Measurements from ENCODE around the gene ACOXL. TPM values are rescaled to one million over a fixed set of nuclear protein-coding genes. Genes with fewer than 3 reads are reported as not detected.

Gene ACOXL
- total and polyA plus RNA-seq, 9 of the 15 experiments (the other 6 are each of a cell fraction or from before 2014, with no cell fraction given) = 0.31 to 0.56 TPM; not detected in 7

GRCh38 chr2:111061191-111061590 is 328.8 kb downstream of the ACOXL start:
- TF ChIP-seq EP300 (IDR thresholded peaks at IDR 0.05; ENCODE audit: low read length) = no peak
- no peak for TF ChIP-seq YY1 (IDR thresholded peaks at IDR 0.05; ENCODE audit: borderline replicate concordance in 1 of 3, control insufficient read depth in 1 of 3, extremely low read depth in 1 of 3, insufficient read depth in 3 of 3, insufficient read length in 1 of 3, insufficient replicate concordance in 2 of 3, low read depth in 1 of 3, low read length in 2 of 3)
- no peak for TF ChIP-seq FOXM1 (IDR thresholded peaks at IDR 0.05; ENCODE audit: low read depth)
- no peak for TF ChIP-seq FOXM1 (CRISPR knock-in tag; IDR thresholded peaks at IDR 0.05; ENCODE audit: low read depth)
- no peak for TF ChIP-seq TCFL5 (CRISPR knock-in tag; conservative IDR thresholded peaks at IDR 0.05)
- TF ChIP-seq ZNF311 (CRISPR knock-in tag; IDR thresholded peaks at IDR 0.05) = no peak
- no TSS peak for BruUV-seq (replicated peaks)

GRCh38 chr2:111062417-111062816 is 330.0 kb downstream of the ACOXL start:
- intact Hi-C loops (cut with micrococcal nuclease) (no loop called here), in situ Hi-C loops (cut with MboI) (no loop called here)
- no peak for ATAC-seq
- WGBS (ENCODE audit: insufficient coverage, low coverage, missing lambda C conversion rate) = 0% methylated on average over 2 of the region's 2 CpGs
- no peak for DNase-seq (ENCODE audit: extremely low read depth in 1 of 4, low spot score in 3 of 4)
- FAIRE-seq = no peak
- H3K9ac ChIP-seq (ENCODE audit: insufficient read depth in 1 of 2, low read depth in 2 of 2, low read length in 2 of 2) = no peak overlapping the region
- H3K27me3 ChIP-seq (ENCODE audit: control insufficient read depth in 2 of 2, insufficient read depth in 2 of 2, low read length in 2 of 2) = peaks cover 0 to 5% of the 10 kb centered on the region in 2 experiments; a peak in 1 of 5 replicates
- H3K79me2 ChIP-seq (ENCODE audit: control insufficient read depth, insufficient read depth, low read length) = no peaks in the 10 kb centered on the region
- CTCF ChIA-PET (ENCODE audit: low intra/inter-chr PET ratio) = no interaction called here
- no TSS peak for BruUV-seq (replicated peaks)
- POLR2A ChIA-PET = no interaction called here
- no peak overlapping the region for H3K4me3 ChIP-seq
- H3K4me2 ChIP-seq (ENCODE audit: insufficient read depth, low read length) = no peak overlapping the region
- no peak overlapping the region for H3K27ac ChIP-seq (ENCODE audit: extremely low read depth, low read depth, low read length)
- no peaks in the 10 kb centered on the region for H3K4me1 ChIP-seq (replicated peaks in 1 of 2; ENCODE audit: control insufficient read depth in 2 of 2, insufficient read depth in 2 of 2, low read length in 2 of 2)
- no peaks in the 10 kb centered on the region; the same call in 1 of the 2 replicates for H3K9me3 ChIP-seq (replicated peaks; ENCODE audit: control insufficient read depth, insufficient read depth, low read depth, low read length)
- no peak overlapping the region for H2AFZ ChIP-seq (ENCODE audit: low read depth, low read length)
- no peaks in the 10 kb centered on the region for H4K20me1 ChIP-seq (replicated peaks; ENCODE audit: control insufficient read depth, insufficient read depth, low read length)
- no peaks in the 10 kb centered on the region for H3K36me3 ChIP-seq (ENCODE audit: control insufficient read depth, insufficient read depth, low read length)
- H3K9me1 ChIP-seq (ENCODE audit: control insufficient read depth, insufficient read depth, low read length) = no peaks in the 10 kb centered on the region
- no peak for TF ChIP-seq RBFOX2 (IDR thresholded peaks at IDR 0.05; ENCODE audit: low read depth, low read length)
- TF ChIP-seq ZNF507 (tag; conservative IDR thresholded peaks at IDR 0.05) = no peak
- no peak for TF ChIP-seq ZNF41 (CRISPR knock-in tag; conservative IDR thresholded peaks at IDR 0.05)
- TF ChIP-seq SMARCA5 (IDR thresholded peaks at IDR 0.05) = no peak
- TF ChIP-seq CREB3L1 (IDR thresholded peaks at IDR 0.05; ENCODE audit: borderline replicate concordance, low read depth) = no peak
- no peak for TF ChIP-seq ZNF740 (CRISPR knock-in tag; IDR thresholded peaks at IDR 0.05)
- no peak for TF ChIP-seq ZNF740 (tag; IDR thresholded peaks at IDR 0.05)

More at GRCh38 chr2:111061191-111061590, 328.8 kb downstream of the ACOXL start:
- Histone ChIP-seq H3K9me1 (ENCODE audit: control insufficient read depth, insufficient read depth, low read length) (no peaks in the 10 kb centered on the region), H3K36me3 (ENCODE audit: control insufficient read depth, insufficient read depth, low read length) (no peaks in the 10 kb centered on the region), H3K4me3 (no peak overlapping the region), H4K20me1 (replicated peaks; ENCODE audit: control insufficient read depth, insufficient read depth, low read length) (no peaks in the 10 kb centered on the region), H2AFZ (ENCODE audit: low read depth, low read length) (no peak overlapping the region), H3K4me2 (ENCODE audit: insufficient read depth, low read length) (no peak overlapping the region), H3K4me1 (replicated peaks in 1 of 2; ENCODE audit: control insufficient read depth in 2 of 2, insufficient read depth in 2 of 2, low read length in 2 of 2) (no peaks in the 10 kb centered on the region), H3K9ac (ENCODE audit: insufficient read depth in 1 of 2, low read depth in 2 of 2, low read length in 2 of 2) (no peak overlapping the region), H3K27ac (ENCODE audit: extremely low read depth, low read depth, low read length) (no peak overlapping the region), H3K79me2 (ENCODE audit: control insufficient read depth, insufficient read depth, low read length) (no peaks in the 10 kb centered on the region), H3K9me3 (replicated peaks; ENCODE audit: control insufficient read depth, insufficient read depth, low read depth, low read length) (no peaks in the 10 kb centered on the region; the same call in 1 of the 2 replicates), H3K27me3 (ENCODE audit: control insufficient read depth in 2 of 2, insufficient read depth in 2 of 2, low read length in 2 of 2) (peaks cover 0 to 13% of the 10 kb centered on the region in 2 experiments; a peak in 1 of 5 replicates)
- in situ Hi-C loops (cut with MboI) = no loop called here
- intact Hi-C loops (cut with micrococcal nuclease) = no loop called here
- ChIA-PET POLR2A (no interaction called here), CTCF (ENCODE audit: low intra/inter-chr PET ratio) (no interaction called here)
- no peak for DNase-seq (ENCODE audit: extremely low read depth in 1 of 4, low spot score in 3 of 4)
- 0% methylated on average over 1 of the region's 1 CpG for WGBS (ENCODE audit: insufficient coverage, low coverage, missing lambda C conversion rate)
- FAIRE-seq = no peak
- ATAC-seq = no peak

Data from K562 (cell line).